HCT116 (cell line): ENCODE measurements around the gene EP400.

Experiments
- ATF3 ChIP-seq: IDR thresholded peaks from 2 replicates; pipeline ENCODE4 v1.6.1; 2012
- CEBPB ChIP-seq: IDR thresholded peaks from 2 replicates; pipeline ENCODE4 v1.6.1; 2012; ENCODE audit warnings: low read depth
- CTCF ChIP-seq, 3 experiments: fragments of 200-600 bp in 1 of 3; sonication (generic) in 1 of 3; IDR thresholded peaks in 2 of 3; conservative IDR thresholded peaks in 1 of 3; 2 replicates each; pipeline ENCODE4 v1.5.1; 2012 to 2017; ENCODE audit warnings: low read depth in 2 of 3, low read length in 2 of 3, antibody characterized with exemption in 1 of 3, borderline replicate concordance in 1 of 3, control low read depth in 1 of 3, mild to moderate bottlenecking in 1 of 3, mixed read lengths in 1 of 3, mixed run types in 1 of 3, moderate library complexity in 1 of 3; ENCODE audit not compliant: insufficient read depth in 1 of 3
- EZH2 ChIP-seq: fragments of 200-600 bp; sonication (generic); IDR thresholded peaks from 2 replicates; pipeline ENCODE4 v1.6.1; 2017; ENCODE audit warnings: antibody characterized with exemption, mixed run types
- JUND ChIP-seq: IDR thresholded peaks from 2 replicates; pipeline ENCODE4 v1.6.1; 2012
- POLR2A ChIP-seq: IDR thresholded peaks from 2 replicates; pipeline ENCODE4 v1.7.0; 2011; ENCODE audit warnings: borderline replicate concordance; ENCODE audit not compliant: insufficient read depth, insufficient read length; ENCODE audit errors: extremely low read depth
- POLR2AphosphoS5 ChIP-seq: IDR thresholded peaks from 2 replicates; pipeline ENCODE4 v1.6.1; 2011; ENCODE audit warnings: mild to moderate bottlenecking, low read depth, low read length, moderate library complexity
- YY1 ChIP-seq: IDR thresholded peaks from 2 replicates; pipeline ENCODE4 v1.6.1; 2011; ENCODE audit warnings: low read length, low read depth, moderate library complexity, mild to moderate bottlenecking; ENCODE audit not compliant: insufficient replicate concordance; ENCODE audit errors: extremely low read depth
- ZNF274 ChIP-seq: fragments of 200-500 bp; sonication (Bioruptor generic); IDR thresholded peaks from 2 replicates; pipeline ENCODE4 v1.6.1; 2014; ENCODE audit warnings: mild to moderate bottlenecking, low read depth, low read length, inconsistent platforms

GRCh38 chr12:131989021-131989420, 39.3 kb downstream of the EP400 start:
- no peak for TF ChIP-seq CTCF (IDR thresholded peaks at IDR 0.05 in 2 of 3, conservative IDR thresholded peaks at IDR 0.05 in 1 of 3; ENCODE audit: borderline replicate concordance in 1 of 3, insufficient read depth in 1 of 3, low read depth in 2 of 3, low read length in 2 of 3)
- no peak for TF ChIP-seq ATF3
- no peak for TF ChIP-seq EZH2
- no peak for TF ChIP-seq POLR2A
- TF ChIP-seq POLR2AphosphoS5: no peak
- no peak for TF ChIP-seq JUND
- TF ChIP-seq CEBPB: no peak
- TF ChIP-seq ZNF274: no peak
- no peak for TF ChIP-seq YY1
